HG02852 (cell line): ENCODE measurements around the gene LHB.

ENCODE experiments used
- ATAC-seq: cut with Tn5 transposase; IDR thresholded peaks from one replicate; pipeline ENCODE4 v1.9.1; 2021; ENCODE audit warnings: mild to moderate bottlenecking, moderate library complexity; ENCODE audit not compliant: unreplicated experiment

LHB gene

GRCh38 chr19:49014123-49014869, 2.6 kb downstream of the LHB start:
- no peak for ATAC-seq

DNA sequence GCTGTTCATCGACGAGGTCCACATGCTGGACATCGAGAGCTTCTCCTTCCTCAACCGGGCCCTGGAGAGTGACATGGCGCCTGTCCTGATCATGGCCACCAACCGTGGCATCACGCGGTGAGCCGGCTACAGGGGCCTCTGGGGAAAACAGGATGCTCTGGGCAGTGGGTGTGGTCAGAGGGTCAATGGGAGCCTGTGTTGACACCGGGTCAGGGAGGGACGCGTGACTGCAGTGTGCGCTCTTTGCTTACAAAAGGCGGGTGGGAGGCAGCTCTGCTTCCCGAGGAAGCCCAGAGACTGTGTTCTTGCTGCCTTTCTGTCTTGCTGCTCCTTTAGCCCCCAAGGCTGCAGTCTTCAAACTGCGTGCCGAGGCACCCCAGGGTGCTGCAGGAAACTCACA, 5.7 kb downstream of the LHB start:
- no peak for ATAC-seq

GRCh38 chr19:49010453-49010852, 6.4 kb downstream of the LHB start:
- no peak for ATAC-seq

GRCh38 chr19:49009828-49010227, 7.1 kb downstream of the LHB start:
- no peak for ATAC-seq

- ATAC-seq, result no peak
Measured at GRCh38 chr19:49006905-49007304, 10.0 kb downstream of the LHB start.

GRCh38 chr19:49004964-49005614, 11.8 kb downstream of the LHB start:
- ATAC-seq, result no peak

DNA sequence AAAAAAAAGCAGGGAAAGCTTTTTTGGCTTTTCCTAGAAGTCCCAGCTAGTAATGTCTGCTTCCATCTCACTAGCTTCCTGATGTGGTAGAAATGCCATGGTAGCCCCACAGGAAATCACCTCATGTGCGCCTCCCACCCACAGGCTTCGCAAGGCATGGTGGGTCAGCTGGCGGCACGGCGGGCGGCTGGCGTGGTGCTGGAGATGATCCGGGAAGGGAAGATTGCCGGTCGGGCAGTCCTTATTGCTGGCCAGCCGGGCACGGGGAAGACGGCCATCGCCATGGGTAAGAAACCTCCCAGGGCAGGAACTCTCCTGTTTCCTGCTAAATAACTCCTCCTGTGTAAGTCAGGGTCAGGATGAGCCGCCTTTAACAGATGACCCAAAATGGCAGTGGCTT, 12.8 kb downstream of the LHB start:
- ATAC-seq, result no peak

GRCh38 chr19:48999481-49000325, 17.2 kb downstream of the LHB start:
- no peak for ATAC-seq

DNA sequence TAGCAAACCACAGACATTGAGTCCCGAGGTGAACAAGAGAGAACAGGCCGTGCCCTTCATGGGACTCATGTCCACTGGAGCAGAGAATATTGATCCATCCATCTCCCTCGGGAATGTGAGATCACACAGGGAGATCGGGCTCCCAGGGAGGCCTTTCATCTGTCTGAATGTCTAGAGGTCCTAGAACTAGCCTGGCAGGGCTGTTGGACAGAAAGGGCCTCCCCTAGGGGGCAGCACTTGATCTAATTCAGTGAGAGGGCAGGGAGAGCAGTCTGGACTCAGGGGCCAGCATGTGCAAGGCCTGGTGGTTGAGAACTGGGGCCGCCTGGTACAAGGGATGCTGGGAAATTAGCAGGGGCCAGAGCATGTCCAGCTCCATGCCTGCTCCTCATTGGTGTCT, 18.9 kb downstream of the LHB start:
- ATAC-seq, result no peak

DNA sequence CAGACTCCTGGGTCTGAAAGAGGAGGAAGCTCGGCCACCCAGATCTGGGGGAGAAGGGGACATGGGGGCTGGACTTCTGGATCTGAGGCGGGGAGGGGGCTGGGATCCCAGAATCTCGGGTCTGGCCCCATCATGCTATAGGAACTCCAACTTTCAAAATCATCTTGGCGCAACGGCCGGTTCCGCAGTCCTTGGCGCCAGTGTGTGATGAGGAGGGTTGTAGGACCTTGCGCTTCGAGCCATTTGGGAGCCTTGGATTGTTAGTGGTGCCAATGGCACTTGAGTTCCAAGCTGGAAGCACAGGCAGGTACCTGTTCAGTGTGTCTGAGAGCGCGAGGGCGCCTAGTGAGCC, 22.9 kb downstream of the LHB start:
- ATAC-seq, result no peak

GRCh38 chr19:48993175-48994034, 23.5 kb downstream of the LHB start, which contains the start of the genes GYS1 and RUVBL2:
GYS1 (minus strand) TSS chr19:48993309; CDS start chr19:48993112, 197 bp downstream.
RUVBL2 (plus strand) TSS chr19:48993887; CDS start chr19:48993912, 25 bp downstream.
- peak; percentile 85 for ATAC-seq

GRCh38 chr19:48992581-48993174, 24.2 kb downstream of the LHB start:
- no peak for ATAC-seq

DNA sequence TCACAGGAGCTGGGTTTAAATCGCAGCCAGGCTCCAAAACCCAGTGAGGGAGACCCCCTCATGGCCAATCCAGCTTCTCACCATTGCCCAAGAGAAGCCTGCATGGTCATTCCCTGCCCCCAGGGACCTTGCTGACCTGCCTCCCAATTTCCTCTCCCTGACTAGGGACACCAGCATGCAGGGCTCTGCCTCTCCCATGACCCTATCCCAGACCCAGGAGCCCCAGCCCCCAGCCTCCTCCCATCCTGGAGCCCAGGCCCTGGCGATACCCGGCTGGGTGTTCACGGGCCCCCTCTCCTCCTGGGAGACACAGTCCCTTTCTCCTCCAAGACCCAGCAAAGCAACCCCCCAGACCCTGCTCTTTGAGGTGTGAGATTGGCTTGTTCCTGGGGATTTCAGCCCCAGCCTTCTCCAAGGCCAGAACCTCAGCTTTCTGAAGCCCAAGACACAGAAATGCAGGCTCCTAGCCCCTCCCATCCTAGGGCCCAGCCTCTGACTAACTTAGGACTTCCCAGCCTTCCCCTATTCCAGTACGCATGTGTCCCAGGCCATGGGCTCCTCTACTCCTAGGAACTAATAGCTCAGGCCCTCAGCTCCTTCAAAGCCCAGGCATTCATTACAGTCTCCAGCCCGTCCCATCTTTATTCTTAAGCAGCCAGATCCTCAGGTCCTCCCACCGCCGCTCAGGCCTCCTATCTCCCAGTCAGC, 24.9 kb downstream of the LHB start:
- ATAC-seq, result no peak

- no peak for ATAC-seq
Measured at GRCh38 chr19:48991011-48991609, 25.8 kb downstream of the LHB start.

GRCh38 chr19:48990400-48990799, 26.5 kb downstream of the LHB start:
- ATAC-seq, result no peak

DNA sequence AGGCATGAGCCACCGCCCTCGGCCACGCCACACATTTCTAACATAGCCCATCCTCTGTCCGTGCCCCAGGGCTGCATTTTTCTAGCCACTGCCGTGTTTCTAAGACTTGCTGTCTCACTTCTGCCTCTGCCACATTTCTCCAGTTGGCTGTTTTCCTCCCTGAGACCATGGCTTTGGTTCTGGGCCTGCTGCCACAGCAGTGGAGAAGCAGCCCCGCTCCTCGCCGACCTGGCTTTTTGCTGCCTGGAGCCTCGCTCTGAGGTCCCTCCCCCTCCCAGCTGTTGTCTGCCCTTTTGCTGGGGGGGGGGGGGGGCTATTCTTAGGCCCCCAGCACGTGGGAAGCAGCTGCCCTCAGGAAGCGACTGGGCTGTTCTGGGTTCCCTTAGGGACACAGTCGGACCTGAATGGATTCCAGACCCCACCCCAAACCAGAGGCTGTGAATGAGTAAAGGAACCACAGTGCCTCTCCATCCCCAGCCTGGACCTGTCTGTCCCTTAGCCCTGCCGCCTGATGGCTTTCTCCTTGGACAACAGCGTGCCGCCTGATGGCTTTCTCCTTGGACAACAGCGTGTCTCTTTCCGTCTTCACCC, 27.1 kb downstream of the LHB start:
- no peak for ATAC-seq

- no peak for ATAC-seq
Measured at GRCh38 chr19:48988860-48989259, 28.0 kb downstream of the LHB start.

DNA sequence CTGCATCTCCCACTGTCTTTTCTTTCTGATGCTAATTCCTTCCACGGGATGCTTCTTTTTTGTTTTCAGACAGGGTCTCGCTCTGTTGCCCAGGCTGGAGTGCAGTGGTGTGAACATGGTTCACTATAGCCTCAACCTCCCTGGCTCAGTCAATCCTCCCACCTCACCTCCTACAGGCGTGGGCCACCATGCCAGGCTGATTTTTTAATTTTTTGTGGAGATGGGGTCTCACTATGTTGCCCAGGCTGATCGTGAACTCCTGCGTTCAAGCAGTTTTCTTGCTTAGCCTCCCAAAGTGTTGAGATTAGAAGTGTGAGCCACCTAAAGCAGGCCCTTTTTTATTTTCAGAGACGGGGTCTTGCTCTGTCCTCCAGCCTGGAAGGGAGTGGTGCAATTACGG, 28.6 kb downstream of the LHB start:
- no peak for ATAC-seq

DNA sequence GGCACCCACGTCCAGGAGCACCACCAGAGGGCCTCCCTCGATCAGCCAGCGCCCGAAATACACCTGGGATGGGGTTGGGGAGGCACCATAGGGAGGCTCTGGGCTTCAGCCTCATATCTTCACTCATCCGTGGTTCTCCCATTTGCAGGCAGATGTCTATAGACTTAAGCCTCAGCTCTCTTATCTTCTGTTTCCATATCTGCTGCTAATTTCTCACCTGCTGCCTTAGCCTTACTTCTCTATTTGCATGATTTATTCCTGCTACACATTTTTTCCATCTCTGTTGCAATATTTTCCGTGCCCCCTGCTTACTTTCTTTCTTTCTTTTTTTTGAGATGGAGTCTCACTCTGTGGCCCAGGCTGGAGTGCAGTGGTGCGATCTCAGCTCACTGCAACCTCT, 29.6 kb downstream of the LHB start:
- no peak for ATAC-seq
